CD4-positive, CD25-positive, alpha-beta regulatory T cell (primary cell): ENCODE data around the gene C15orf40. TPM values are rescaled to one million over a fixed set of nuclear protein-coding genes. Genes with fewer than 3 reads are reported as not detected.
"Not testable (repeated sequence)": the region's sequence is repeated elsewhere in the genome, so short reads cannot be mapped to it uniquely, and the experiment has no call there.

Experiments
- ATAC-seq, 2 donors: fragments of 150-1000 bp; cut with Tn5 transposase; one replicate each; pipeline ENCODE4 v1.10.0; 2021; ENCODE audit warnings: low read depth in 2 of 2, moderate number of reproducible peaks in 2 of 2, moderate library complexity in 1 of 2
- DNase-seq, 3 donors: peaks; one replicate each; pipeline versions ENCODE4 v3.0.0 to v3.0.0-alpha.2; 2012 to 2022; ENCODE audit warnings: mixed read lengths in 1 of 3
- H3K27ac ChIP-seq: one replicate; pipeline ENCODE4 v1.7.0; 2013; ENCODE audit warnings: mild to moderate bottlenecking, low read length; ENCODE audit not compliant: insufficient read depth, poor library complexity, severe bottlenecking
- H3K27me3 ChIP-seq: one replicate; pipeline ENCODE4 v1.7.0; 2013; ENCODE audit warnings: low read length; ENCODE audit not compliant: control insufficient read depth, insufficient read depth
- H3K36me3 ChIP-seq: one replicate; pipeline ENCODE4 v1.7.0; 2013; ENCODE audit warnings: mild to moderate bottlenecking, low read length, moderate library complexity; ENCODE audit not compliant: control insufficient read depth, insufficient read depth
- H3K4me1 ChIP-seq: 2 replicates; pipeline ENCODE4 v1.7.0; 2013; ENCODE audit warnings: mild to moderate bottlenecking, low read length; ENCODE audit not compliant: insufficient read depth, control insufficient read depth, poor library complexity, severe bottlenecking
- H3K4me3 ChIP-seq: one replicate; pipeline ENCODE4 v1.7.0; 2013; ENCODE audit warnings: low read depth, mild to moderate bottlenecking, low read length, moderate library complexity
- H3K9me3 ChIP-seq, 2 experiments: 1 replicate in 1 of 2; 2 replicates in 1 of 2; pipeline ENCODE4 v1.7.0; 2013; ENCODE audit warnings: low read length in 2 of 2, mild to moderate bottlenecking in 1 of 2, moderate library complexity in 1 of 2; ENCODE audit not compliant: control insufficient read depth in 2 of 2
- H3K27ac Mint-ChIP-seq, 3 donors: one replicate each; pipeline ENCODE4 v1.8.0; 2020 to 2022; ENCODE audit warnings: mild to moderate bottlenecking in 3 of 3, mixed read lengths in 3 of 3, moderate library complexity in 2 of 3
- H3K27me3 Mint-ChIP-seq: one replicate; pipeline ENCODE4 v1.8.0; 2022; ENCODE audit warnings: mild to moderate bottlenecking, mixed read lengths
- H3K36me3 Mint-ChIP-seq: one replicate; pipeline ENCODE4 v1.8.0; 2020; ENCODE audit warnings: mixed read lengths
- H3K4me1 Mint-ChIP-seq, 4 donors: one replicate each; pipeline ENCODE4 v1.8.0; 2020 to 2022; ENCODE audit warnings: mixed read lengths in 4 of 4, mild to moderate bottlenecking in 1 of 4
- H3K4me3 Mint-ChIP-seq, 4 donors: one replicate each; pipeline ENCODE4 v1.8.0; 2020 to 2022; ENCODE audit warnings: mild to moderate bottlenecking in 4 of 4, mixed read lengths in 4 of 4, moderate library complexity in 3 of 4
- H3K9me3 Mint-ChIP-seq, 7 donors: one replicate each; pipeline ENCODE4 v1.8.0; 2020 to 2022; ENCODE audit warnings: mixed read lengths in 7 of 7, mild to moderate bottlenecking in 3 of 7, moderate library complexity in 2 of 7
- polyA plus RNA-seq, 4 donors: library from polyadenylated mRNA; unstranded; fragments of 300-500 nt; fragmentation: Illumina TruSeq; gene quantifications; one replicate each; pipeline ENCODE4 v1.2.3, GENCODE V29; 2021
- total RNA-seq: library from RNA; stranded (reverse); gene quantifications from one replicate; pipeline ENCODE4 v1.2.3, GENCODE V29; 2022

Gene C15orf40
- total and polyA plus RNA-seq, 5 donors from 2014 or later = 20.0 to 77.0 (median 56.3) TPM

- H3K27me3 ChIP-seq = no peaks in the 10 kb centered on the region
- H3K27ac ChIP-seq = no peak overlapping the region
- H3K27ac Mint-ChIP-seq = peak overlapping the region in 1 of 3 donors; percentile 40
- peaks cover 35% of the 10 kb centered on the region for H3K36me3 ChIP-seq
- ATAC-seq (no peak), DNase-seq (peak in 1 of 3 donors; percentile 41)
- H3K4me3 ChIP-seq = peak overlapping the region; percentile 47
- H3K4me1 Mint-ChIP-seq = peaks cover 34 to 54% (median 36%) of the 10 kb centered on the region in 4 donors
- H3K9me3 ChIP-seq = peaks cover 0 to 5% of the 10 kb centered on the region in 2 experiments
- H3K4me3 Mint-ChIP-seq = no peak overlapping the region
- peaks cover 54% of the 10 kb centered on the region for H3K36me3 Mint-ChIP-seq
- no peaks in the 10 kb centered on the region for H3K27me3 Mint-ChIP-seq
- peaks cover 0 to 5% (median 2%) of the 10 kb centered on the region in 7 donors for H3K9me3 Mint-ChIP-seq
- H3K4me1 ChIP-seq = peaks cover 3% of the 10 kb centered on the region
Measured at GRCh38 chr15:83036253-83036652, 24.8 kb upstream of the C15orf40 start.

DNA sequence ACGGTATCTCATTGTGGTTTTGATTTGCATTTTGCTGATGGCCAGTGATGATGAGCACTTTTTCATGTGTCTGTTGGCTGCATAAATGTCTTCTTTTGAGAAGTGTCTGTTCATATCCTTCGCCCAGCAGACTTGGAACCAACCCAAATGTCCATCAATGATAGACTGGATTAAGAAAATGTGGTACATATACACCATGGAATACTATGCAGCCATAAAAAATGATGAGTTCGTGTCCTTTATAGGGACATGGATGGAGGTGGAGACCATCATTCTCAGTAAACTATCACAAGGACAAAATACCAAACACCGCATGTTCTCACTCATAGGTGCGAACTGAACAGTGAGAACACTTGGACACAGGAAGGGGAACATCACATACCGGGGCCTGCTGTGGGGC lies 19.8 kb upstream of the C15orf40 start:
- H3K36me3 ChIP-seq = peaks cover 42% of the 10 kb centered on the region
- not testable (repeated sequence) for H3K4me3 Mint-ChIP-seq, H3K9me3 ChIP-seq, H3K27ac ChIP-seq, ATAC-seq, DNase-seq, H3K27me3 ChIP-seq, H3K27me3 Mint-ChIP-seq, H3K9me3 Mint-ChIP-seq, H3K4me1 ChIP-seq, H3K4me3 ChIP-seq
- peaks cover 31% of the 10 kb centered on the region for H3K36me3 Mint-ChIP-seq
- H3K27ac Mint-ChIP-seq = peak overlapping the region in 1 of 3 donors; percentile 41
- peaks cover 6 to 31% (median 17%) of the 10 kb centered on the region in 4 donors for H3K4me1 Mint-ChIP-seq

GRCh38 chr15:83030021-83030420 lies 18.6 kb upstream of the C15orf40 start:
- Mint-ChIP-seq H3K9me3 (no peaks in the 10 kb centered on the region), H3K4me3 (no peak overlapping the region), H3K27me3 (no peaks in the 10 kb centered on the region), H3K36me3 (peaks cover 22% of the 10 kb centered on the region), H3K27ac (no peak overlapping the region), H3K4me1 (peaks cover 0 to 22% (median 10%) of the 10 kb centered on the region in 4 donors)
- DNase-seq (no peak), ATAC-seq (no peak)
- Histone ChIP-seq H3K27me3 (no peaks in the 10 kb centered on the region), H3K4me3 (no peak overlapping the region), H3K9me3 (no peaks in the 10 kb centered on the region), H3K27ac (no peak overlapping the region), H3K4me1 (no peaks in the 10 kb centered on the region), H3K36me3 (peaks cover 38% of the 10 kb centered on the region)

DNA sequence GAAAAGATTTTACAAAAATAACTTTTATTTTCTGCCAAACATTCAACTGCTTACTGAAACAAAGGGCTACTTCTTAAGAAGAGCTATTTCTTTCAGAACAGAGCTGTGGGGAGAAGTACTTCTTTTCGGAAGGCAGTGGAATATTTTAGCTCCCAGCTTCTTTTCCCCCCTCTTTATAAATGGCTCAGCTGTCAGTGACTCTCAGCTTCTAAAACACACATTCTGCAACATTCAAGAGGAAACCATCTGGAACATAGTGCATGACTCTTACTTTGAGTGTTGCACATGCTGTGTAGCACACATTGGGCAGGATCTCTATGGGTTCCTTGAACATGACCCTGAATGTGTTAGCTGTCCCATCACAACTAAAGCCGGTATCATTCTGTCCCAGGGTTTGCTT lies 7.0 kb upstream of the C15orf40 start:
- no peak overlapping the region for H3K27ac Mint-ChIP-seq

DNA sequence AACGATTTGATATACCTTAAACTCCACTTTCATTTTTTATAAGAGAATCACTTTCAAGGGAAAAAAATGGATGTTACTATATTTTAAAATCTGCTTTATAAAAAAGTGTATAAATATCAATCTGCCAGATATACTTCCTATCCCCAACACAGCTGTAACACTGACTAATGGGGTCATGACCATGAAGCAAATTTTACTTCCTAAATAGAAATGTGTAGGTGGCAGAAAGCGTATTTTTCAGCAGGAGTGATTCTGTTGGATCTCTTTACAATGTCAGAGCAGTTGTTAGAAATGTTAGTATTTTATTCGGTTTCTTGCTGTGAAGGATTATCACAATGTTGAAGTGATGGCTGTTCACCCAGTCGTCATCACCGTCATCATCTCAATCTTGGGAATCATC lies 5.5 kb upstream of the C15orf40 start:
- Histone ChIP-seq H3K27ac (no peak overlapping the region), H3K4me3 (no peak overlapping the region), H3K27me3 (no peaks in the 10 kb centered on the region), H3K9me3 (no peaks in the 10 kb centered on the region), H3K4me1 (peaks cover 7% of the 10 kb centered on the region), H3K36me3 (peaks cover 36% of the 10 kb centered on the region)
- Mint-ChIP-seq H3K27me3 (no peaks in the 10 kb centered on the region), H3K36me3 (peaks cover 4% of the 10 kb centered on the region), H3K4me3 (peak overlapping the region in 1 of 4 donors; percentile 23), H3K4me1 (peaks cover 17 to 39% (median 24%) of the 10 kb centered on the region in 4 donors), H3K9me3 (no peaks in the 10 kb centered on the region), H3K27ac (no peak overlapping the region)
- DNase-seq (no peak), ATAC-seq (no peak)

More for the DNA sequence above, 7.0 kb upstream of the C15orf40 start:
- ATAC-seq (no peak), DNase-seq (no peak)
- peaks cover 36% of the 10 kb centered on the region for H3K36me3 ChIP-seq
- Mint-ChIP-seq H3K9me3 (no peaks in the 10 kb centered on the region), H3K4me1 (peaks cover 5 to 26% (median 15%) of the 10 kb centered on the region in 4 donors), H3K4me3 (no peak overlapping the region), H3K36me3 (peaks cover 4% of the 10 kb centered on the region), H3K27me3 (no peaks in the 10 kb centered on the region)
- no peaks in the 10 kb centered on the region for H3K4me1 ChIP-seq
- no peak overlapping the region for H3K27ac ChIP-seq
- no peak overlapping the region for H3K4me3 ChIP-seq
- H3K9me3 ChIP-seq = no peaks in the 10 kb centered on the region
- no peaks in the 10 kb centered on the region for H3K27me3 ChIP-seq

GRCh38 chr15:83015361-83015760 lies 3.9 kb upstream of the C15orf40 start:
- no peaks in the 10 kb centered on the region for H3K9me3 ChIP-seq
- DNase-seq = no peak
- Mint-ChIP-seq H3K27ac (no peak overlapping the region), H3K4me1 (peaks cover 27 to 51% (median 32%) of the 10 kb centered on the region in 4 donors), H3K4me3 (peak overlapping the region in 1 of 4 donors; percentile 61), H3K27me3 (no peaks in the 10 kb centered on the region), H3K9me3 (no peaks in the 10 kb centered on the region), H3K36me3 (peaks cover 1% of the 10 kb centered on the region)
- H3K27me3 ChIP-seq = no peaks in the 10 kb centered on the region
- peaks cover 17% of the 10 kb centered on the region for H3K4me1 ChIP-seq
- no peak overlapping the region for H3K27ac ChIP-seq
- peaks cover 26% of the 10 kb centered on the region for H3K36me3 ChIP-seq
- no peak overlapping the region for H3K4me3 ChIP-seq
- no peak for ATAC-seq

GRCh38 chr15:83014205-83014653 lies 2.8 kb upstream of the C15orf40 start:
- Mint-ChIP-seq H3K27me3 (no peaks in the 10 kb centered on the region), H3K4me1 (peaks cover 33 to 62% (median 38%) of the 10 kb centered on the region in 4 donors), H3K27ac (peak overlapping the region; percentile 61 to 74 (median 73)), H3K9me3 (no peaks in the 10 kb centered on the region), H3K4me3 (peak overlapping the region in 1 of 4 donors; percentile 30), H3K36me3 (no peaks in the 10 kb centered on the region)
- Histone ChIP-seq H3K36me3 (peaks cover 17% of the 10 kb centered on the region), H3K4me3 (no peak overlapping the region), H3K27me3 (no peaks in the 10 kb centered on the region), H3K4me1 (peaks cover 21% of the 10 kb centered on the region), H3K9me3 (no peaks in the 10 kb centered on the region), H3K27ac (no peak overlapping the region)
- DNase-seq (peak in 1 of 3 donors; percentile 15), ATAC-seq (no peak)

GRCh38 chr15:83012636-83013035 lies 1.2 kb upstream of the C15orf40 start:
- Histone ChIP-seq H3K4me1 (peaks cover 21% of the 10 kb centered on the region), H3K27ac (no peak overlapping the region), H3K27me3 (no peaks in the 10 kb centered on the region), H3K9me3 (no peaks in the 10 kb centered on the region), H3K4me3 (no peak overlapping the region), H3K36me3 (peaks cover 17% of the 10 kb centered on the region)
- ATAC-seq (no peak), DNase-seq (no peak)
- no peaks in the 10 kb centered on the region for H3K9me3 Mint-ChIP-seq
- no peaks in the 10 kb centered on the region for H3K27me3 Mint-ChIP-seq
- peak overlapping the region; percentile 92 to 100 (median 100) for H3K4me3 Mint-ChIP-seq
- peak overlapping the region in 2 of 3 donors; percentile 81 to 89 for H3K27ac Mint-ChIP-seq
- peaks cover 4% of the 10 kb centered on the region for H3K36me3 Mint-ChIP-seq
- peaks cover 27 to 63% (median 39%) of the 10 kb centered on the region in 4 donors for H3K4me1 Mint-ChIP-seq
